GM18517 (cell line): ENCODE measurements around the gene ICAM5.
"Not testable (repeated sequence)": the region's sequence is repeated elsewhere in the genome, so short reads cannot be mapped to it uniquely, and the experiment has no call there.

Experiments used
- ATAC-seq: cut with Tn5 transposase; IDR thresholded peaks from one replicate; pipeline ENCODE4 v1.9.1; 2021; ENCODE audit warnings: mild to moderate bottlenecking, moderate library complexity; ENCODE audit not compliant: unreplicated experiment

The ICAM5 gene, protein sequence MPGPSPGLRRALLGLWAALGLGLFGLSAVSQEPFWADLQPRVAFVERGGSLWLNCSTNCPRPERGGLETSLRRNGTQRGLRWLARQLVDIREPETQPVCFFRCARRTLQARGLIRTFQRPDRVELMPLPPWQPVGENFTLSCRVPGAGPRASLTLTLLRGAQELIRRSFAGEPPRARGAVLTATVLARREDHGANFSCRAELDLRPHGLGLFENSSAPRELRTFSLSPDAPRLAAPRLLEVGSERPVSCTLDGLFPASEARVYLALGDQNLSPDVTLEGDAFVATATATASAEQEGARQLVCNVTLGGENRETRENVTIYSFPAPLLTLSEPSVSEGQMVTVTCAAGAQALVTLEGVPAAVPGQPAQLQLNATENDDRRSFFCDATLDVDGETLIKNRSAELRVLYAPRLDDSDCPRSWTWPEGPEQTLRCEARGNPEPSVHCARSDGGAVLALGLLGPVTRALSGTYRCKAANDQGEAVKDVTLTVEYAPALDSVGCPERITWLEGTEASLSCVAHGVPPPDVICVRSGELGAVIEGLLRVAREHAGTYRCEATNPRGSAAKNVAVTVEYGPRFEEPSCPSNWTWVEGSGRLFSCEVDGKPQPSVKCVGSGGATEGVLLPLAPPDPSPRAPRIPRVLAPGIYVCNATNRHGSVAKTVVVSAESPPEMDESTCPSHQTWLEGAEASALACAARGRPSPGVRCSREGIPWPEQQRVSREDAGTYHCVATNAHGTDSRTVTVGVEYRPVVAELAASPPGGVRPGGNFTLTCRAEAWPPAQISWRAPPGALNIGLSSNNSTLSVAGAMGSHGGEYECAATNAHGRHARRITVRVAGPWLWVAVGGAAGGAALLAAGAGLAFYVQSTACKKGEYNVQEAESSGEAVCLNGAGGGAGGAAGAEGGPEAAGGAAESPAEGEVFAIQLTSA

GRCh38 chr19:10289836-10290356, at the start of gene ICAM5:
Gene ICAM5, plus strand, starts transcription at chr19:10289952. Its CDS starts 92 bp downstream, at chr19:10290044.
- no peak for ATAC-seq

DNA sequence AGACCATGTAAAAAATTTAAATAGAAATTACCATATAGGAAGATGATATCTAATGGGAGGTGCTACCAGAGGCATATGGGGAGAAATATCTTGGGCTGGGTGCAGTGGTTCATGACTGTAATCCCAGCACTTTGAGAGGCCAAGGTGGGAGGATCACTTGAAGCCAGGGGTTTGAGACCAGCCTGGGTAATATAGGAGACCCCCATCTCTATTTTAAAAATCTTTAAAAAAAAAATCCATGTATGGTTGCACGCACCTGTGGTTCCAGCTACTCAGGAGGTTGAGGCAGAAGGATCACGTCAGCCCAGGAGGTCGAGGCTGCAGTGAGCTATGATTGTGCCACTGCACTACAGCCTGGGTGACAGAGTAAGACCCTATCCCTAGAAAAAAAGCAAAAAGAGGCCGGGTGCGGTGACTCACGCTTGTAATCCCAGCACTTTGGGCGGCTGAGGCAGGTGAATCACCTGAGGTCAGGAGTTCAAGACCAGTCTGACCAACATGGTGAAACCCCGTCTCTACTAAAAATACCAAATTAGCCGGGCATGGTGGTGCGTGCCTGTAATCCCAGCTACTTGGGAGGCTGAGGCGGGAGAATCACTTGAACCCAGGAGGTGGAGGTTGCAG, 47.8 kb upstream of the ICAM5 start:
- not testable (repeated sequence) for ATAC-seq

DNA sequence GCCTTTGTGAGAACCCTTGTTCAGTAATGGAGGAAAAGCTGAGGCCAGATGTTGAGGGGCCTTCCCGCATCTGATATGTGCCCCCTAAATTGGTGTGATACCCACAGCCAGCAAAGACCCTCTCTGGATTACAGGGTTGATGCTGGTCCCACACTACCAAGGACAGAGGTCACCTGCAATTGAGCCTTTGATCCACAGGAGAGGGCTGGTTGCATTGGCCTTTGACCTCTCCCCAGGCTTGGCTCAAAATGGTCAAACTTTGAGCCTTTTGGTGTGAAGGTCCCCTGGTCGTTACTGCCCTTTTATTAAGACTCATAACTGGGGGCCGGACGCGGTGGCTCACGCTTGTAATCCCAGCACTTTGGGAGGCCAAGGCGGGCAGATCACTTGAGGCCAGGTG, 46.1 kb upstream of the ICAM5 start:
- no peak for ATAC-seq

GRCh38 chr19:10245189-10245939, 44.4 kb upstream of the ICAM5 start:
- no peak for ATAC-seq

GRCh38 chr19:10246511-10246910, 43.2 kb upstream of the ICAM5 start:
- ATAC-seq = no peak

DNA sequence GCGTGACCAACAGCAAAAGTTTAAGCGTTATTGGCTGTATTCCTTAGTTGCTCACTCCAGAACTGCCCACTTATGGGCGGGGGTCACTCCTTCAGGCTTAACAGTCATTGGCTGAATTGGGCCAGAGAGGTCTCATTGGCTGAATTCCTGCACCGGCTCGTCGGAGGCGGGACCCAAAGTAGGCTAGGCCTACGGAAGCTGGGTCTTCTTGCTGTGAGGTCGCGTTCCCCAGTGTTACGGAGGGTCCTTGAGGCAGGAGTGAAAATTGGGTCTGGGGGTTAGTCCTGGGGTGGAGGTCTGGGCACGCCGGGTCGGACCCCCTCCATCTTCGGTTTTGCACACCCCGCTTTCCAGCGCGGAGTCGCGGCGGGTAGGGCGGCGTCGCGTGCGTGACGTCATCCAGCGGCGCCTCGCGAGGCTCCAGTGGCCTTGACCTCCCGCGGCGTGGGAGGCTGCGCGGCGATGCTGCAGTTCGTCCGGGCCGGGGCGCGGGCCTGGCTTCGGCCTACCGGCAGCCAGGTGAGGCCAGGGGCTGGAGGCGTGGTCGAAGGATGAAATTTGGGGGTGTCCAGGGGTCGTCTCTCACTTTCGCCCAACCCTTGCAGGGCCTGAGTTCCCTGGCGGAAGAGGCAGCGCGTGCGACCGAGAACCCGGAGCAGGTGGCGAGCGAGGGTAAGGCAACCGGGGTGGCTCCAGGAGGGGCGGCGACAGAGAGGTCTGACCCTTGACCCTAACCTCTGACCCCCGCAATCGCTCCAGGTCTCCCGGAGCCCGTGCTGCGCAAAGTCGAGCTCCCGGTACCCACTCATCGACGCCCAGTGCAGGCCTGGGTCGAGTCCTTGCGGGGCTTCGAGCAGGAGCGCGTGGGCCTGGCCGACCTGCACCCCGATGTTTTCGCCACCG, 37.7 kb upstream of the ICAM5 start, which contains the start of gene MRPL4:
Gene MRPL4, plus strand, starts transcription at position 423 of the 903 bp plus-strand sequence. Its CDS starts 40 bp downstream, at position 463.
- ATAC-seq = peak; percentile 87

GRCh38 chr19:10252707-10253106, 37.0 kb upstream of the ICAM5 start:
- ATAC-seq = no peak

DNA sequence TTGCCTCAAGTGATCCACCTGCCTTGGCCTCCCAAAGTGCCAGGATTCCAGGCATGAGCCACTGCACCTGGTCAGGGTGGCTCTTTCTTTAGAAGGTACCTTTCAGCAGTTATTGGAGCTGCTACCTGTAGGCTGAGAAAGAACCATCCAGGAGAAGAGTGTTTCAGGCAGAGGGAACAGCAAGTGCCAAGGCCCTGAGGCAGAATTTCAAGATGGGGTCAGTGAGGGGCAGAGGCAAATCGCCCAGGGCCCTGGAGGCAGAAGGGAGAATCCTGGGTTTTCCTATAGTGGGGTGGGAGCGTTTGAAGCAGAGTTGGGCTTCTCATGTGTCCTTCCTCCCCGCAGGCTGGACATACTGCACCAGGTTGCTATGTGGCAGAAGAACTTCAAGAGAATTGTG, 35.5 kb upstream of the ICAM5 start:
- no peak for ATAC-seq

DNA sequence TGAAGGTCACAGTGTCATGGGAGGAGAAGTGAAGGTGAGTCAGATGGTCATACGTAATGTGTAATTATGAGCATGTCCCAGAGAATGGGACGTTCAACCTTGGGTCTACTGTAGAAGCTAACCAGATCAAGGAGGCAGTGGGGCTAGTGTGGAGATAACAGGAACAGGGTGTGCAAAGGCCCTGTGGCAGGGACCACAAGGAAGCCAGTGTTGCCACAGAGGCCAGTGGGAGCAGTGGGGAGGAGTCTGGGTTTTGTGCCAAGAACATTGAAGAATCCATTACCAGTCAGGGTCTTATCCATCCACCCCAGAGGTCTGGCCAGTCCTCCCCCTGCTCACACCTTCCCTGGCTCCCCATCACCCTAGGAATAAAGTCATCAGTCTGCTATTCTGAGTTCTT, 34.4 kb upstream of the ICAM5 start:
- ATAC-seq = no peak

- ATAC-seq = no peak
Measured at GRCh38 chr19:10256551-10256950, 33.2 kb upstream of the ICAM5 start.

DNA sequence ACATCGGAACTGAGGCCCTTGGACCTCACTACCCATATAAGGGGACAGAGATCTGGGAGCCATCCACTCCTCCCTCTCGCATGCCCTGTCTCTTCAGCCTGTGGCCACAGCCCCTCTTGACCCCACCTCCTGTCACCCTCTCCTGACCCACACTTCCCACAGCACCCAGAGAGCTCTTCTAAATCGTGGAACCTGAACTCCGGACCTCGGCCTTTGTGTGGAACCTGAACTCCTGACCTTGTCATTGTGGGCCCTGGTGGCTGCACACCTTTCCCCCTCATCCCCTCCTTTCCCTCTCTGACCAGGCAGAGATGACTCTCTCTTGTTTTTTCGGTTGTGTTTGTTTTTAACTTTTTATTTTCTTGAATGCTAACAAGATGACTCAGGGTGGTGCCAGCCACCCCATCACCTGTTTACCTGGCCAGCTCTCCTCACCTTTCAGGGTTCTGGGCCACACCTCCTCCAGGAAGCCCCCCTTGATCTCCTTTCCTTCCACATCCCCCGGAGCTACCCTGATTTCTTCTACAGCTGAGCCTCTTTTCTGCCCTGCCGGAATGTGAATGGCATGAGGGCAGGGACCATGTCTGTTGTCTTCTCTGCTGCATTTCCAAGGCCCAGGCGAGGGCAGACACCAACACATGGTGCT, 32.7 kb upstream of the ICAM5 start:
- no peak for ATAC-seq

DNA sequence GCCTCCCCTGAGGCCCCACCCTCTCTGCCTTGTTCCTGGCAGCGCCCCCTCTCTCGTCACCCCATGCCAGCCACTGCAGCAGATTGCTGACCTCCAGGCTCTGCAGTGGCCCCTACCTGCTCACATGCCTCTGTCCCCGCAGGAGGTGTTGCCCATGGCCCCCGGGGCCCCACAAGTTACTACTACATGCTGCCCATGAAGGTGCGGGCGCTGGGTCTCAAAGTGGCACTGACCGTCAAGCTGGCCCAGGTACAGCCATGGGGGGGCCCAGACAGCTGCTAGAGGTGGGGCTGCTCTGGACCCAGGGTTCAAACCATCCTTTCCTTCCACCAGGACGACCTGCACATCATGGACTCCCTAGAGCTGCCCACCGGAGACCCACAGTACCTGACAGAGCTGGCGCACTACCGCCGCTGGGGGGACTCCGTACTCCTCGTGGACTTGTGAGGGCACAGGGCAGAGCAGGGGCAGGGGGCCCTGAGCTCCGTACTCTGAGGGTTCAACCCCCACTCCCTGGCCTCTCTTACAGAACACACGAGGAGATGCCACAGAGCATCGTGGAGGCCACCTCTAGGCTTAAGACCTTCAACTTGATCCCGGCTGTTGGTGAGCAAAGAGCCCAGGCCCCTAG, 31.6 kb upstream of the ICAM5 start:
- no peak for ATAC-seq

GRCh38 chr19:10259162-10259905, 30.4 kb upstream of the ICAM5 start:
- ATAC-seq = no peak

DNA sequence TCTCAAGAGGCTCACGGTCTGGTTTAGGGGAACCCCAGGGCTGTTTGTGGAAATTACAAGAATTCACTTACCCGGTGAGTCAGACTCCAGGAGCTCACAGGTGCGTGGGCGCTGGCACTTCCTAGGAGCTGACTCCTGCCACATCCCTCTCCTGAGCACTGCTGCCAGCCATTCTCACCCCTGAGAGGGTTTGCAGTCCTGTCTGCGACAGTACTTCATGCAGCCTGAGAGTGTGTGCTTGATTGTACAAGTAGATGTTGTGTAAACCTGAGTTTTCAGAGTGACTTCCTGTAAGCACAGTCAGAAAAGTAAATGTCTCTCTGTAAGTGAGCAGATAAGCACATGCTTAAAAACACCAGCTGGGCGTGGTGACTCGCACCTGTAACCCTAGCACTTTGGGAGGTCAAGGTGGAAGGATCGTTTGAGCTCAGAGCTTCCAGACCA, 29.6 kb upstream of the ICAM5 start:
- ATAC-seq = no peak

- ATAC-seq = no peak
Measured at GRCh38 chr19:10262771-10263170, 27.0 kb upstream of the ICAM5 start.

DNA sequence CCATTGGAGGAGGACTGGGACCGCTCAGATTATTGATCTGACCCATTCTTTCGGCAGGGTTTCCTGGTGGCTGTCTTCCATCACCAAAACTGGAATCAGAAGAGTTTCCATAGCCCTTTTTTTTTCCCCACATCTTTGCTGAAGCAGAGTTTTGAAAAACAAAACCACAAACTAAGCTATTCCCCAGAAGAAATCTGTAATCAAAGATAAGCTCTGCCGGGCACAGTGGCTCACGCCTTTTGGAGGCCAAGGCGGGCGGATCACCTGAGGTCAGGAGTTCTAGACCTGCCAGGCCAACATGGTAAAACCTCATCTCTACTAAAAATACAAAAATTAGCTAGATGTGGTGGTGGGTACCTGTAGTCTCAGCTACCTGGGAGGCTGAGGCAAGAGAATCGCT, 23.0 kb upstream of the ICAM5 start:
- ATAC-seq = no peak

GRCh38 chr19:10268071-10268470, 21.7 kb upstream of the ICAM5 start:
- no peak for ATAC-seq
